ENCODE results near the gene RAC3. TPM values are rescaled to one million over a fixed set of nuclear protein-coding genes. Genes with fewer than 3 reads are reported as not detected.

Gene RAC3
- total RNA-seq, 1 experiment from 2014 or later, result 24.8 TPM

GRCh38 chr17:82047379-82047778, 15.9 kb downstream of the RAC3 start:
- no TSS peak for BruUV-seq (replicated peaks)

DNA sequence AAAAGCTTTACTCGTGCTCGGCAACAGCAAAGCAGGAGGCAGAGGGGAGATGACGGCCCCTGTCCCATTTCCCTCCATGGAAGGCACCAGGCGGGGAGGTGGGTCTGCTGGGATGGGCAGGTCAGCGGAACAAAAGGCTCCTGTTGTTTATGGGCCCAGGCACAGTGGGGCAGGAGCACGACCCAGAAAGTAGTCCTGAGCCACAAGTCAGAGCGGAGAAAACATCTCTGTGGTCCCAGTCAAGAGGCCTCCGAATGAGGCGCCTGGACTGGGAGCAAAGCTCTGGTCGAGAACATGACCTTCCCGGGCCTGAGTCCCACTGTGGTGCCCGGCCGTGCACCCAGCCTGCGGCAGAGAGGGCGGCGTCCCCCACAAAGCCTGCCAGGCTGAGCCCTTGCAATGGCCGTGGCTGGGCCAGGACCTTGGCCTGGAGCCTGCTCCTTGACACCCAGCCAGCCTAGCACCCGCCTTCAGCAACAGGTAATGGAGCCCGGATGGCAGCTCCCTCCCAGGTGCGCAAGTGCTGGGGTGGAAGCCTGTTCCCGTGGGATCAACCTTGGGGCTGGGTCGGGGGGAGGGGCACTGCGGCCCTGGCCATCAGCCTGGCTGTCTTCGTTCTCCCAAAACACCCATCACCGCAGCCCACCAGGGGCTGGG, 16.6 kb downstream of the RAC3 start:
- H3K27me3 ChIP-seq (replicated peaks; ENCODE audit: insufficient read depth, low read depth, low read length, poor library complexity), result no peaks in the 10 kb centered on the region

More at GRCh38 chr17:82047379-82047778, 15.9 kb downstream of the RAC3 start:
- ChIA-PET POLR2A (ENCODE audit: low non-redundant PET) (no interaction called here), CTCF (no interaction called here)
- TF ChIP-seq, protein P1, sequence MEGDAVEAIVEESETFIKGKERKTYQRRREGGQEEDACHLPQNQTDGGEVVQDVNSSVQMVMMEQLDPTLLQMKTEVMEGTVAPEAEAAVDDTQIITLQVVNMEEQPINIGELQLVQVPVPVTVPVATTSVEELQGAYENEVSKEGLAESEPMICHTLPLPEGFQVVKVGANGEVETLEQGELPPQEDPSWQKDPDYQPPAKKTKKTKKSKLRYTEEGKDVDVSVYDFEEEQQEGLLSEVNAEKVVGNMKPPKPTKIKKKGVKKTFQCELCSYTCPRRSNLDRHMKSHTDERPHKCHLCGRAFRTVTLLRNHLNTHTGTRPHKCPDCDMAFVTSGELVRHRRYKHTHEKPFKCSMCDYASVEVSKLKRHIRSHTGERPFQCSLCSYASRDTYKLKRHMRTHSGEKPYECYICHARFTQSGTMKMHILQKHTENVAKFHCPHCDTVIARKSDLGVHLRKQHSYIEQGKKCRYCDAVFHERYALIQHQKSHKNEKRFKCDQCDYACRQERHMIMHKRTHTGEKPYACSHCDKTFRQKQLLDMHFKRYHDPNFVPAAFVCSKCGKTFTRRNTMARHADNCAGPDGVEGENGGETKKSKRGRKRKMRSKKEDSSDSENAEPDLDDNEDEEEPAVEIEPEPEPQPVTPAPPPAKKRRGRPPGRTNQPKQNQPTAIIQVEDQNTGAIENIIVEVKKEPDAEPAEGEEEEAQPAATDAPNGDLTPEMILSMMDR (conservative IDR thresholded peaks at IDR 0.05; ENCODE audit: low read depth, low read length), result no peak
- TF ChIP-seq EZH2 (IDR thresholded peaks at IDR 0.05; ENCODE audit: borderline replicate concordance, low read depth, low read length, poor library complexity, severe bottlenecking), result no peak
- intact Hi-C loops (cut with micrococcal nuclease; ENCODE audit: unreplicated experiment), result no loop called here
- Histone ChIP-seq H3K27me3 (replicated peaks; ENCODE audit: insufficient read depth, low read depth, low read length, poor library complexity) (no peaks in the 10 kb centered on the region), H3K4me1 (ENCODE audit: insufficient read depth, low read length, poor library complexity, severe bottlenecking) (peaks cover under 1% of the 10 kb centered on the region), H3K4me3 (ENCODE audit: low read depth, low read length, poor library complexity, severe bottlenecking) (no peak overlapping the region), H3K36me3 (ENCODE audit: insufficient read depth, low read length, poor library complexity, severe bottlenecking) (peaks cover 25% of the 10 kb centered on the region), H3K27ac (ENCODE audit: low read depth, low read length, poor library complexity, severe bottlenecking) (no peak overlapping the region), H3K9me3 (ENCODE audit: low read depth, low read length, poor library complexity, severe bottlenecking) (no peaks in the 10 kb centered on the region)
- DNase-seq (ENCODE audit: low spot score), result no peak

DNA sequence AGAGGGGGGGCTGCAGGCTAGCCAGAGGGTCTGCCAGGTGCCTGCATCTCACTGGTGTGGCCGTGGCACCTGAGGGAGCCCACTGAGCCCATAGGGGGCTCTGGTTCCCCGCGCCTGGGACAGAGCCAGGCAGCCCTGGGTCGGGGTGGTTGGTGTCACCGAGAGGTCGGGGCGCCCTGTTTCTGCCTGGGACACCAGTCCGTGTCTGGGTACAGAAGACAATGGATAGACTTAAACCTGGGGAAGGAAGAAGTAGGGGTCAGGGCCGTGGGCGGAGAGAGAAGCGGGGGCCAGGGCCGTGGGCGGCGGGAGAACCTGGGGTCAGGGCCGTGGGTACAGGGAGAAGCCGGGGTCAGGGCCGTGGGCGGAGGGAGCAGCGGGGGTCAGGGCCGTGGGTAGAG, 17.1 kb downstream of the RAC3 start:
- Histone ChIP-seq H3K9me3 (ENCODE audit: low read depth, low read length, poor library complexity, severe bottlenecking) (no peaks in the 10 kb centered on the region), H3K36me3 (ENCODE audit: insufficient read depth, low read length, poor library complexity, severe bottlenecking) (peaks cover 25% of the 10 kb centered on the region), H3K27me3 (replicated peaks; ENCODE audit: insufficient read depth, low read depth, low read length, poor library complexity) (no peaks in the 10 kb centered on the region), H3K4me1 (ENCODE audit: insufficient read depth, low read length, poor library complexity, severe bottlenecking) (peaks cover 9% of the 10 kb centered on the region), H3K27ac (ENCODE audit: low read depth, low read length, poor library complexity, severe bottlenecking) (no peak overlapping the region), H3K4me3 (ENCODE audit: low read depth, low read length, poor library complexity, severe bottlenecking) (no peak overlapping the region)
- BruUV-seq (replicated peaks), result no TSS peak
- TF ChIP-seq, protein P1 (conservative IDR thresholded peaks at IDR 0.05; ENCODE audit: low read depth, low read length), result no peak
- TF ChIP-seq EZH2 (IDR thresholded peaks at IDR 0.05; ENCODE audit: borderline replicate concordance, low read depth, low read length, poor library complexity, severe bottlenecking), result no peak
- no peak for DNase-seq (ENCODE audit: low spot score)
- ChIA-PET POLR2A (ENCODE audit: low non-redundant PET) (no interaction called here), CTCF (no interaction called here)
- intact Hi-C loops (cut with micrococcal nuclease; ENCODE audit: unreplicated experiment), result no loop called here

More for the DNA sequence above, 16.6 kb downstream of the RAC3 start:
- H3K4me3 ChIP-seq (ENCODE audit: low read depth, low read length, poor library complexity, severe bottlenecking), result no peak overlapping the region
- intact Hi-C loops (cut with micrococcal nuclease; ENCODE audit: unreplicated experiment), result no loop called here
- TF ChIP-seq EZH2 (IDR thresholded peaks at IDR 0.05; ENCODE audit: borderline replicate concordance, low read depth, low read length, poor library complexity, severe bottlenecking), result no peak
- TF ChIP-seq, protein P1 (conservative IDR thresholded peaks at IDR 0.05; ENCODE audit: low read depth, low read length), result no peak
- H3K27ac ChIP-seq (ENCODE audit: low read depth, low read length, poor library complexity, severe bottlenecking), result no peak overlapping the region
- ChIA-PET POLR2A (ENCODE audit: low non-redundant PET) (no interaction called here), CTCF (no interaction called here)
- peaks cover 25% of the 10 kb centered on the region for H3K36me3 ChIP-seq (ENCODE audit: insufficient read depth, low read length, poor library complexity, severe bottlenecking)
- no peaks in the 10 kb centered on the region for H3K9me3 ChIP-seq (ENCODE audit: low read depth, low read length, poor library complexity, severe bottlenecking)
- H3K4me1 ChIP-seq (ENCODE audit: insufficient read depth, low read length, poor library complexity, severe bottlenecking), result peaks cover 7% of the 10 kb centered on the region
- no TSS peak for BruUV-seq (replicated peaks)
- DNase-seq (ENCODE audit: low spot score), result no peak
